ENCODE measurements around the gene MAPK12.

MAPK12 gene

GRCh38 chr22:50280708-50281383, 19.4 kb upstream of the MAPK12 start:
- Mint-ChIP-seq H3K9me3 (no peaks in the 10 kb centered on the region), H3K27me3 (ENCODE audit: low read depth) (no peaks in the 10 kb centered on the region), H3K36me3 (ENCODE audit: low read depth) (peaks cover 32% of the 10 kb centered on the region), H3K4me1 (no peaks in the 10 kb centered on the region), H3K4me3 (no peak overlapping the region), H3K27ac (no peak overlapping the region)
- TF ChIP-seq CTCF (IDR thresholded peaks at IDR 0.05; ENCODE audit: unreplicated experiment in 3 of 3), result no peak

- no peak for TF ChIP-seq CTCF (IDR thresholded peaks at IDR 0.05; ENCODE audit: unreplicated experiment in 3 of 3)
- Mint-ChIP-seq H3K36me3 (ENCODE audit: low read depth) (peaks cover 38% of the 10 kb centered on the region), H3K4me1 (no peaks in the 10 kb centered on the region), H3K27ac (no peak overlapping the region), H3K27me3 (ENCODE audit: low read depth) (no peaks in the 10 kb centered on the region), H3K4me3 (no peak overlapping the region), H3K9me3 (no peaks in the 10 kb centered on the region)
Measured at GRCh38 chr22:50280022-50280707, 18.7 kb upstream of the MAPK12 start.

- Mint-ChIP-seq H3K27me3 (ENCODE audit: low read depth) (no peaks in the 10 kb centered on the region), H3K36me3 (ENCODE audit: low read depth) (peaks cover 42% of the 10 kb centered on the region), H3K4me1 (peaks cover 2% of the 10 kb centered on the region)
Measured at GRCh38 chr22:50278956-50279619, 17.6 kb upstream of the MAPK12 start.

GRCh38 chr22:50278461-50278860, 17.0 kb upstream of the MAPK12 start:
- no peak for TF ChIP-seq CTCF (IDR thresholded peaks at IDR 0.05; ENCODE audit: unreplicated experiment in 3 of 3)
- H3K27me3 Mint-ChIP-seq (ENCODE audit: low read depth), result no peaks in the 10 kb centered on the region
- no peak overlapping the region for H3K4me3 Mint-ChIP-seq
- no peak overlapping the region for H3K27ac Mint-ChIP-seq
- peaks cover 7% of the 10 kb centered on the region for H3K4me1 Mint-ChIP-seq
- peaks cover 47% of the 10 kb centered on the region for H3K36me3 Mint-ChIP-seq (ENCODE audit: low read depth)
- no peaks in the 10 kb centered on the region for H3K9me3 Mint-ChIP-seq

More at GRCh38 chr22:50278956-50279619, 17.6 kb upstream of the MAPK12 start:
- H3K9me3 Mint-ChIP-seq, result no peaks in the 10 kb centered on the region
- no peak overlapping the region for H3K4me3 Mint-ChIP-seq
- no peak overlapping the region for H3K27ac Mint-ChIP-seq
- TF ChIP-seq CTCF (IDR thresholded peaks at IDR 0.05; ENCODE audit: unreplicated experiment in 3 of 3), result no peak

GRCh38 chr22:50277761-50278160, 16.3 kb upstream of the MAPK12 start:
- TF ChIP-seq CTCF (IDR thresholded peaks at IDR 0.05; ENCODE audit: unreplicated experiment in 3 of 3), result no peak
- H3K9me3 Mint-ChIP-seq, result no peaks in the 10 kb centered on the region
- H3K4me1 Mint-ChIP-seq, result peaks cover 7% of the 10 kb centered on the region
- no peak overlapping the region for H3K4me3 Mint-ChIP-seq
- H3K27me3 Mint-ChIP-seq (ENCODE audit: low read depth), result no peaks in the 10 kb centered on the region
- peaks cover 47% of the 10 kb centered on the region for H3K36me3 Mint-ChIP-seq (ENCODE audit: low read depth)
- H3K27ac Mint-ChIP-seq, result no peak overlapping the region
